Activated CD8-positive, alpha-beta memory T cell treated with anti-CD3 and anti-CD28 coated beads, Interleukin-2, amount 50 U/mL, for 4 hours (primary cell): ENCODE data around the gene PCK1.

Source experiments
- DNase-seq: peaks from one replicate; pipeline ENCODE4 v3.0.0-alpha.2; 2020

The PCK1 gene

DNA sequence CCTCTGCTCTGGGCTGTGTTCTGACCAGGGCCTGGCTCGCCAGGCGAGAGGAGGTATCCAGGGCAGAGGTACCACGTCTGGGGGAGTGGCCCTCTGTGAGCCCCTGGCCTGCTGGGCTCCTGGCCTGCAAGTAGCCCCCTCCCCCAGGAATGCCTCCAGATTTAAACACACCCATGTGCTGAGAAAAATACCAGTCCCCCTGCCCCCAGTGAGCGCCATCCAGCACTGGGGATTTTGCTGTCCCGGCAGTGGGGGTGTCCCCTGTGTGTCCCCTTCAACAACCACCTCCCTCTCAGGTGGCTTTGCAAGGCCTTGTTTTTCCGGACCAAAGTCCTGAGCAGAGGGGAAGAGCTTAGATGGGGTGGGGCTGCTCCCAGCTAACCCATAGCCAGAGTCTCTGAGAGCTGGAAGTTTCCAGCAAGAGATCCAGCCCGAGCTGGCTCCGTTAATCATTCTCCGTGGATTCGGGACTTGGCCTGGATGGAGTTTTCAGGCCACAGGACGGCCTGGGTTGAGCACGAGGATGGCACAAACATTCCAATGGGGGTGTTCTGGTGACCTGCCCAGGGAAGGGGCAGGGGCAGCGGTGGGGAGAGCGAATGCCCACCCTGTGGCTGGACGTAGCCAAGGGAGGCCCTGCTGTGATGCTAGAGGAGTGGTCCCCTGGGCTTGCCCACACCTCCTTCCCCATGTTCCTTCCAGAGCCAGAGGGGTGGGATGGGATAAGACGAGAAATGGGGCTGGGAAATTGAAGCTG is 29.0 kb downstream of the PCK1 start:
- DNase-seq, result no peak

DNA sequence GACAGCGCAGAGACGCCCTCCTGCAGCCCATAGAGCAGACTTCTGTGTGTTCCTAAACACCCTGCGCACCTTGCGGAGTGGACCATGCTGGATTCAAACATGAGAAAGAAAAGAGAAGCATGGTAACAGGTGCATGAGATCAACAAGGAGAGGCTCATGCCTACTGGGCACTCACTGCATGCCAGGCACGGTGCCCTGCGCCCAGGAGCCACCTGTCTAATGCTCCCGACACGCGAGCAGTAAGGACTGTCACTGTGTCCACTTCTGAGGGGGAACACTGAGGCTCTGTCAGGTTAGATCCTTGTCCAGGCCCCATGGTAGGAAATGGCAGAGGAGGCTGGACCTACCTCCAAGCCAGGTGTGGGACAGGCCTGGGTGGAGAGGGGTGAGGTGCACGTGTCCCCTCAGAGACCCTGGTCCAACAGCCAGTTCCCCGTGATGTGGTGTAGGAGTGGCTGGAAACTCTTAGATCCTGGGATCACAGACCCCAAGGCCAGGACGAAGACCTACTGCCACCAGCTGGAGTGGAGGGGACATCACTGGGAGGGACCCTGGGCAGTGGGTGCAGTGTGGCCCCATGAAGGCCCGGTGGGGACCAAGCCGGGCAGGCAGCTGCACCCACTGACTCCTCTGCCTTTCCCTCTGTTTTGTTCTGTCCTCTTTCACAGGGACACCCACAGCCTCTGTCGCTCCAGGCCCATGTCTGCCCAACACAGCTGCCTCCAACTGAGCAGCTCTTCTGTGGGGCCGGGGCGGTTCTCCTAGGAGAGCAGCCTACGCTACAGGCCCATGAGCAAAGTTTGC is 29.8 kb downstream of the PCK1 start:
- no peak for DNase-seq

DNA sequence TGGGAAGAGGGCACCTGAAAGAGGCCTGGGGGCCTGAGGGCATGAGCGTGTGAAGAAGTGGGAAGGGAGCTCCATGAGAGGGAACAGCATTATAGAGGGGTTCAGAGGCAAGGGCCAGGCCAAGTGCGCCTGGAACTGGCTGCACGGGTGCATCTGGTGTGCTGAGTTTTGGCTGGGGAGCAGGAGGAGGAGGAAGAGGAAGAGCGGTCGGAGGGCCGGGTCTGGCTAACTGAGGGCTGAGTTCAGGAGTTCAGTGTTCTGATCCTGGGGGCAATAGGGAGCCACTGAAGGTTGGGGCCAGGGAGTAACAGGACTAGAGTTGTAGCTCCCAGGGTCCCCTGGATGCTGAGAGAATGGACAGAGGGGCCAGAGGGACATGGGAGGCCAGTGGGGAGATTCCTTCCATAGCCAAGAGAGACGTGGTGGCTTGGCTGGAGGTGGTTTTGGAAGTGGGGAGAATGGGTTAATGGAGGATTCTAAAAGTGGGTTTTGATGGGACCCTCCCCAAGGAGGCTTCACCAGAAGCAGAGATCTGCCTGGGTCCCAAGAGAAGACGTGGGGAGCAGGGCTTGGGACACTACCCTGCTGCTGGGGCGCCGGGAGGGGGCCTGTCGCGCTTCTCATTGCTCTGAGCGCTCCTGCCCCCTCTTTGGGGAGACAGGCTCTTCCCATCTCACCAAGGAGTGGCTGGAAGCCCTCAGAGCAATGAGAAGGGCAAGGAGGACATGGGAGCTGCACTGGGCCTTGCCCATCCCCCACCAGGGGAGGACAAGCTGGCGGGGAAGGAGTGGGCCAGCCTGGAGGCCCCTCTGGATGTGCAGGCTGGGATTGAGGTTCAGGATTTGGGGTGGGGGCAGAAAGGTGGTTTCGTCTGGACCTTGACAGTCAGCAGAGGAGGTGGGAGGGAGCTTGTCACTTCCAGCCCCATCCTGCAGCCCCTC is 30.6 kb downstream of the PCK1 start:
- DNase-seq, result no peak

DNA sequence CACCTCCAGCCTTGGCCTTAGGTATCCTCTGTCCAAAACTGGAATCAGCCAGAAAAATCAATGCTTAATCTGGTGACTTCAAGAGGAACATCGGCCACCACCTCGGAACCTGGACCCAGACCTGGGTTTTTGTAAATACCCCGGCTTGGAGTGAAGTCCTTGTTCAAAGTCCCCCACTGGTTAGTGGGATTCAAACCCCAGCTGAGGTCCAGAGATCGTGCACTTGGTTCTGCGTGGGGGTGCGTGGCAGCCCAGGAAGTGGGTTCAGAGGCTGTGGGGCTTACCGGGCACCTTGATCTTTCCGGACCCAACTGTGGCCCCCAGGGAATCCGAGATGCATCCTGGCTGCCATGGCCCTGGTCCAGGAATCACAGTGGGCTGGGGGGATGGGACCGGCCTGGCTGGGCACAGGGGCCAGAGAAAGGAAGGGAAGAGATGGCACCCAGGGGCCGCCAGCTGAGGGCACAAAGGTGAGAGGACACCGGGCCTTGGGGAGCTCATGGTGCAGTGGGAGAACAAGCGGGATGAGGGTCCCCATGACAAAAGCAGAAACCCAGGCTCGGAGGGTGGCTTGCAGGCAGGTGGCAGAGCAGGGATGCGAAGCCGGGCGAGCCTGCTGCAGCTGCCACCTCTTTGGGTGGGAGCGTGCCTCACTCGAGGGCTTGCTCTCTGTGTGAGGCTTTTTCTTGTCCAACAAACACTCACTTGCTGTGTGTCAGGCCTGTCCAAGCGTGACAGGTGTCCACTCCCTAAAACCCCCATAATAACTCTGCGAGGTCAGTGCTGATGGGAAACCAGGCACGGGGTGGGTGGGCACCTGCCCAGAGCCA is 31.6 kb downstream of the PCK1 start:
- no peak for DNase-seq

DNA sequence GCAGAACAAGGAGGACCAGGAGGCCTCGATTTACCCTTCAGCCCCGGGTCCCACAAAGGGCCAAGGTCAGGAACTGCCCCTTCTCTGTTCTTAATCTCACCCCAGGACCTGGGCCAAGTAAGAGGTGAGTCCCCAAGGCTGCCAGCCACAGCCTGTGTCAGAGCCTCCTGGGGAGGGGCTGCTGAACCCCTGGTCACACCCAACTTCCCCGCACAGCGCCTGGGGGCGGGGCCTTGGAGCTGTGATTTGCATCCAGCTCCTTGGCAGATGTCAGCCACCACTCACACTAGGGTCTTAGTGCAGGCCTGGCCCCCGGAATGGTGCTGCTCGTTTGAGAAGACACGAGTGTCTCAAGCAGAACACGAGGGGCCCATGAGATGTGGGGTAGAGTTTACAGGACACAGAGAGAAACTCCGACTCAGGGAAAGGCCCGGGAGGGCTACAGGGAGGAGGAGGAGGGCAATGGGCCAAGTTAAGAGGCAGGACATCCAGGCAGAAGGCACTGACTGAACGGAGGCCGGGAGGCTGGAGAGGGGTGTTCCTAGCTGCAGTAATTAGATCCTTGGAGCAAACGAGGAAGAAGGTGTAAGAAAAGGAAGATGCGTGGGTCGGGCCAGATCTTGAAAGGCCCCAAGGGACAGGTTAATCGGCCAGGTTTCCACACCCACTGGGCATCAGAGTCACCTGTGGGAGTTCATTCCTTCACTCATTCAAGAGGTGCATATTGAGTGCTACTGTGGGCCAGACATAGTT is 32.4 kb downstream of the PCK1 start:
- no peak for DNase-seq

DNA sequence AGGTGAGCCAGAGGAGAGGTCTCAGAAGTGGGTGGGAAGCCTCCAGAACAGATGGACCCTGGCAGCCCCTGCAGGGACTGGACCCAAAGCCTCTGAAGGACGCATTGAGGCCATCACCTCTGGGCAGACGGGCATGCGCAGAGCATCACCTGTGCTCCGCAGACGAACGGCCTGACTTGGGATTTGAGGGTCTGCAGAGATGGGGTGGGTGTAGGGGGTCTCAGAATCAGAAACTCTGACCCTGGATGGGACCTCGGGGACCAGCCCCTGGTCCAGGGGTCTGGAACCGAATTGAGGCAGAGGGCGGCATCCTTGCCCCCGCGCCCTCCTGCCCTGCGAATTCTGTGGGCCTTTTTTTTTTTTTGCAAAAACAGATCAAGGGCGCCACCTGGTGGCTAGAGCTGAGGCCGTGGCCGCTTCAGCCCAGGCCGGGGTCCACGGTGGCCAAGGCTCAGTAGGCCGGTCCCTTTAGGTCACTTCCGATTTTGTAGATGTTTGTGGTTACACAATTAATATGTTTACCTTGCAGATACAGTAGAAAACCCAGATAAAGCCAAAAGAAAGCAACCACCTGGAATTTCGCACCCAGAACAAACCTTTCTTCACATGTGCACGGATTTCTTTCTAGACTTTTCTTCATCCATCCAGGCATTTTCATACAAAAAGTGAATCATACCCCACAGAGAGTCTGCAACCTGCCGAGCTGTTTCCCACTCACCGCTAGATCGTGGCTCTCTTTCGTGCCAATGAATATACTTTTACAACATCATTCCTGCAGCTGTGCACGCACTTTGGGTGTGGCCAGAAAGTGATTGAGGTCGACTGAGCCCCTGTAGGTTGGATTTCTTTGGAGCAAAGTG is 33.4 kb downstream of the PCK1 start:
- DNase-seq, result peak; percentile 59

DNA sequence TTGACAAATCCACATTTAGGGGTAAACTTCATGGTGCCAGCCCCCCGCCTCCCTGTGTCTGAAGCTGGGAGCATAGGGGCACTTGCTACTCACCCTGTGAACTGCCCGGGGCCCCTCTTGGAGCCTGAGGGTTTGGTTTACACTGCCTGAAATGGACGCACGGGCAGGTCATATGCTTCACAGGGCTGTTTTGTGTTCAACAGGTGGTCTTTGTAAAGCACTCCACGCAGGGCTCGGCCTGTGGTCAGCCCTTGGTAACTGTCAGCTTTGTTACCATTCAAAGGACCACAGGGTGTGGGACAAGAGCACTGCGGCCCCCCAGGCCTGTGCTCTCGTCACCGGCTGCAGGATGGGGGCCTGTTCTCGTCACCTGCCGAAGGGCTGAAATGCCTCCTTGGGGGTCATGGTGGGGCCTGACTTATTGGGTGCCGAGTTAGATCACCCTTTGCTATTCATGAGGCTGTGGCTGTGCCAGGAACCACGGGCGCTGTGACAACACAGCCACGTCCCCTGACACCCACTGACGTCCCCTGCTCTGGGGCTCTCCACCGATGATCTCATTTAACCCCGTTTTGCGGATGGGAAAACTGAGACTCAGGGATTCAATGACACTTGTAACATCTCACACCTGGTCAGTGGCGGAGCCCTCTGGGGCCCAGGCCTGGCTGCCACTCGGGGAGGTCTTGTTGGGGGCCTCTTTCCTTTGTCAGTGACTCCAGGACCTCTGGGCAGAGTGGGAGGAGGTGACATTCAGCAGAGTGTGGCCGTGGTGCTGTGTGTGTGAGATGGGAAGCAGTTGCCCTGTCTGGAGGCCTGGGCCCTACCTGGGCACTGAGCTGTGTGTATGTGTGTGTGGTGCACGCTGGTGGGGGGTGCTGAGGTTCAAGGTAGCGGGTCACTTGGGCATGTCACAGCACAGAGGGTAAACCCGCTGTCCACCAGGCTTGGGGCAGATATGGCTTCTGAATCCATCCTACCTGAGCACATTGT is 34.4 kb downstream of the PCK1 start:
- no peak for DNase-seq

DNA sequence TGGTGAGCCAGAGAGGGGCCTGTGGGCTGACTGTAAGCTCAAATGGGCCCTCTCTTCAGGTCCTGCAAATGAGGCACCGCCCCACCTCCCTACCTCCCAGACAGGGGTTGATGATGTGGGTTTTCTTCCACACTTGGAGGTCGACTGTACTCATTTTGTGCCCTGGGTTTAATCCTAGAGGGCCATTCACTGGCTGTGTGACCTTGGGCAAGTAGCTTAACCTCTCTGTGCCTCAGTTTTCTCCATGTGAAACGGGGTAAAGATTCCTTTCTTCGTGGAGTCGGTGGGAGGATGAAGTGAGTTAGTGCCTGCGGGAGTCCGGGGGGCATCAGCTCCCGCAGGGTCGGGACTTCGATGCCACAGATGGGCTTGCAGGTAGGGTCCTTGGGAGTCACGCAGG is 35.4 kb downstream of the PCK1 start:
- no peak for DNase-seq

DNA sequence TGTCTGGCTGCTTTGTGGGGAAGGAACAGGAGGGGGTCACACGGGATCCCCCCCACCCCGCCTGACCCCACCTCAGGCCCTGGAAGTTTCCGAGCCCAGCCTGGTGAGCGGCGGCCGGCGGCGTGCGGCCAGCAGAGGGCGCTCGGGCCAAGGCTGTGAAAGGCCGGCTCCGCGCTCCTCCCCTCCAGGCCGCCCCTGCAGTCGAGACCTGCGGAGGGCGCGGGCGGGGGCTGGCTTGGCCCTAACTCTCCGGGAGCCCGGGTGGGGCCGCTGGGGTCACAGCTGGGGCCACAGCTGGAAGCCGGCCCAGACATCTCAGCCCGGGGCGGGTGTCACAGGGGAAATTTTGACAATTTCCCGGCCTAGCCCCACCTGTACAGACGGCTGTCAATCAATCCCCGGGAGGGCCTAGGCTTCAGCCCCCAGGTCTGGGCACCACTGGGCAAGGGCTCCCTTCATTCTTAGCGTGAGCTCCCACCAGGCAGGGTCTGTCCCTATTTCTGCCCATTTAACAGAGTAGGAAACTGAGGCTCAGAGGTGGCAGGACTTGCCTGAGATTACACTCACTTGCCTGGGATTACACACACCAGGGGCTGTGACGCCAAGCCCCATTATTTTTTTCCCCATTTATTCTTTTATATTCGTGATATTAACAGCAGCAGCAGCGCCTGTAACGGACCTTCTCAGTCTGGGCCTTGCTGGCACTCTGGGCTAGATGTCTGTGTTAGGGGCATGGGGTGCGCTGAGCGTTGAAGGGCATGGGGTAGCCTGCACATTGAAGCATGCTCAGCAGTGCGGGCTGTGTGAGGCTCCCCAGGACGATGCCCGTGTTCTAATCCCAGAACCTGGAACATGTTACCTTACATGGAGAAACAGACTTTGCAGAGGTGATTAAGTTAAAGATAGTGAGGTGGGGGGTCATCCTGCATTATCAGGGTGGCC is 36.4 kb downstream of the PCK1 start:
- peak; percentile 80 for DNase-seq

DNA sequence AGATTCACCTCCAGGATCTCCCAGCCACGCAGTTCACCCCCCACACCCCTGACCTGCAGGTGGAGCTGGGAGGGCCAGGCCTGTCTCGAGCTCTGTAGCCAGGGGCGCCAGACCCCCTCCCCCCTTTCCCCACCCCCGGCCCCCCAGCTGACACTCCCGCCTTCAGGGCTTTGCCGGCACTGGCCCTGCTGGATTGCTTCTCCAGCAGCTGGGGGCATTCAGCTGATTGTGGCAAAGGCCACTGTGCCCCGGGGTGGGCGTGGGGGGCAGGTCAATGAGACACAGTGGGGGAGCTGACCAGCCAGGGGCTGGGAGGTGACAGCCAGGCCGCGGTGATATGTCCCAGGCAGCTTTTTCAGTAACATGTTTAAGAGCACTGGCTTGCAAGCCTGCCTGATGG is 37.1 kb downstream of the PCK1 start:
- no peak for DNase-seq

DNA sequence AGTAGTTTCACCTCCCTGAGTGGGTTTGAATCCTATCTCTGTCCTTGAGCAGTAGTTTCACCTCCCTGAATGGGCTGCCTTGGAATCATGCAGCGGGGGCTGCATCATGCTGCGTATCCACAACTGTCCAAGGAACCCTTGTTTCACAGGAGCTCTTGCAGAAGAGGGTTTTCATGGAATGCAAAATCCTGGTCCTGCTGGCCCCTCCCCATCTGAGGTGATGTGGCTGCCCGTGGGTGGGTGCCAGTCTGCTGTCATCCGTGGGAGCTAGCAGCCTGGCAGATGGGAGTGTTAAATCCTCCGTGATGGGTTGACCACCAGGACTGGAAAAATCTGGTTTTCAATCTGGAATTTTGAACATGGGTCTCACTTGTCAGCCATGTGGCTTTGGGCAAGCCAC is 37.6 kb downstream of the PCK1 start:
- no peak for DNase-seq

DNA sequence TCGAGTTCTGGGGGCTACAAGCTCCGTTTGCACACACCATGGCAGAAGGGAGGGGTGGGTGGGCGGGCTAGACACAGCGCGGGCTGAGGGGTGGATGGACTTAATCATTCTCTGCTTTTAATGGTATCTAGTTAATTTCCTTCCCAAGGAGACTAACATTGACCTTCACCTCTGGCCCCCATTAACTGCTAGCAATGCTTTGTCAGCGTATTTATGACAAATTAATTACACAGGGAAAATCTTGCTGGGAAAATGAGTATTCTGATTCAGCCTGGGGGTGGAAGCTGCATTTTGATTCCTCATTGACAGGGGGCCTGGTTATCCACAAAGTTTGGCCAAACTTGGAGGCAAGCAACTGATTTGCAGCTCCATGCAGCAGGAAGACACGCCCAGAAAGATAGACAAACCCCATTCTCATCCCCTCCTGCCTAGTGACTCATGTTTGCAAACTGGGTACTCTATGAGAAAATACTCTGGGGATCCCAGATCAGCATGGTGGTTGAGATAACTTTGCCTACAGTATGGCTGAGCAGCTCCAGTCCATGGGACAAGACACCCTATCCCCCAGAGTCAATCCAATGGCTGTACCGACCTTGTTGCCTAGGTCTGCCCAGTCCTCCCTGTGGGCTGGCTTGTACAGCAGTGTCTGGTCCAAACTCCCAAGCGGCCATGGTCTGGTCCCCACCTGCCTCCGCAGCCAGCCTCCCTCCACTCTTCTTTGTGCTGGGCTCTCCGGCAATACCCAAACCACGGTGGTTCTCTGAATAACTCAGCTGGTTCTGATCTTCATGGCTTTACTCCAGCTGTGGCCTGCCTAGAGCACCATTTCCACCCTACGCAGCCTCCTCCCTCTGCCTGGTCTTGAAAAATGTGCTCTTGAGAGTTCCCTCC is 39.7 kb downstream of the PCK1 start:
- no peak for DNase-seq

DNA sequence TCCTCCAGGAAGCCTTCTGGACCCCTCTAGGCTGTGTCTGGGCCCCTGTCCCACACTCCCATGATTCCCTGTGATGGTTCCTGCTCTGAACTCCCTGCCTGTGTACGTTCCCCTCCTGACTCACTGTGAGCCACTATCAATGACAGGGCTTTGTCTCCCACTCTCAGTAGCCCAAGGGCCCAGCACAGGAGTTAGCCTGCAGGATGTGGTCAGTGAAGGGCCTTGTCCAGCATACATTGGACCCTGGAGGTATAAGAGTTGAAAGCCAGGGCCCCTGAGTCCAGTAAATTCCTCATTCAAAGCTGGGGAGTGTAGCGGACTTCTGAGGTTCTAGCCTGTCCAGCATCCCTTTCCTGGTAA is 40.3 kb downstream of the PCK1 start:
- DNase-seq, result no peak

DNA sequence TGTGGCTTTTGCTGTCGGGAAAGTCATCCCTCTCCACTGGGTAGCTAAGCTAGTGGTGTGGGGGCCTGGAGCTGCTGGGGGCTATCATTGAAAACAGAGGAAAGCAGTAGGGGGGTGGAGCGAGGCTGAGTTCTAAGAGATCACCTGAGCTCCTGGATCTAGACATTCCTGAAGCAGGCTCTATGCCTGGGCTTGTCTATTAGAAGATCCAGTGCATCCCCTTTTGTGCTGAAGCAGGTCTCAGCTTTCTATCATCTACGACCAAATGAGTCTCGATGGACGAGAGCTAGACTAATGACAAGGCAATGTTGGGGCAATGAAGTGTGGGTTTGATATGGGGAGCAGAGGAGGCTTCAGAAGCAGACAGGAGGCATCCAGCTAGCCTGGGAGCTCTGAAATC is 40.8 kb downstream of the PCK1 start:
- no peak for DNase-seq

DNA sequence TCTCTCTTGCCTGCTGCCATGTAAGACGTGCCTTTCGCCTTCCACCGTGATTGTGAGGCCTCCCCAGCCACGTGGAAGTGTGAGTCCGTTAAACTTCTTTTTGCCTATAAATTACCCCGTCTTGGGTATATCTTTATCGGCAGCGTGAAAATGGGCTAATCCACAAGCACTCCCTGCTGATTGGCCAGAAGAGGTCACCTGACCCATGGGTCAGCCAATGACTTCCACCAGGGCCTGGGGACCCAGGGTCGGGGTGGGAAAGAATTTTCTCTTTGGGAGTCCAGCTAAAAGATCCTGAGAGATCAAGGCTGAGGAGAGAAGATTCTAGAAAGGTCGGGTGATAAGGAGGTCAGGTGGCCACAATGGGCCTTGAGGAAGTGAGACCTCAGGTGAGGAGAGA is 42.2 kb downstream of the PCK1 start:
- no peak for DNase-seq

DNA sequence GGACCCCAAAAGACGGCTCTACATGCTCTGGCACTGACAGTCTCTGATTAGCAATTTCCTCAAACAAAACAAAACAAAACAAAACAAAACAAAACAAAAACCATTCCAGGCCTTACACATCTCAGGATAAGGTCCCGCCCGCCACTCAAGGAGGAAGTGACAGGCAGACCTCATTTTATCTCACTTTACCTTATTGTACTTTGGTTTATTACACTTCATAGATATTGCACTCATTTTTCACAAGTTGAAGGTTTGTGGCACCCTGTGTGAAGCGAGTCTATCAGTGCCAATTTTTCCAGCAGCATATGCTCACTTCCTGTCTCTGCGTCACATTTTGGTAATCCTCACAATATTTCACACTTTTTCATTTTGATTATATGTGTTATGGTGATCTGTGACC is 44.1 kb downstream of the PCK1 start:
- no peak for DNase-seq

DNA sequence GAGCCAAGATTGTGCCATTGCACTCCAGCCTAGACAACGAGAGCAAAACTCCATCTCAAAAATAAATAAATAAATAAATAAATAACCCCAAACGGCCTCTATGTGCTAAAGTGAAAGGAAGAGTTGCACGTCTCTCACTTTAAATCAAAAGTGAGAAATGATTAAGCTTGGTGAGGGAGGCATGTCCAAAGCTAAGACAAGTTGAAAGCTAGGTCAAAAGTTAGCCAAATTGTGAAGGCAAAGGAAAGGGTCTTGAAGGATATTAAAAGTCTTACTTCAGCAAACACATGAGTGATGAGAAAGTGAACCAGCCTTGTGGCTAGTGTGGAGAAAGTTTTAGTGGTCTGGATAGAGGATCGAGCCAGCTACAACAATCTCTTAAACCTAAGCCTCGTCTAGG is 45.0 kb downstream of the PCK1 start:
- DNase-seq, result no peak
